ENCODE results near the gene GLMN. TPM values are rescaled to one million over a fixed set of nuclear protein-coding genes. Genes with fewer than 3 reads are reported as not detected.

Gene GLMN
- total and polyA plus RNA-seq, 2 of the 13 experiments (the other 11 are each of a cell fraction or from before 2014, with no cell fraction given): 5.9 to 18.4 TPM

DNA sequence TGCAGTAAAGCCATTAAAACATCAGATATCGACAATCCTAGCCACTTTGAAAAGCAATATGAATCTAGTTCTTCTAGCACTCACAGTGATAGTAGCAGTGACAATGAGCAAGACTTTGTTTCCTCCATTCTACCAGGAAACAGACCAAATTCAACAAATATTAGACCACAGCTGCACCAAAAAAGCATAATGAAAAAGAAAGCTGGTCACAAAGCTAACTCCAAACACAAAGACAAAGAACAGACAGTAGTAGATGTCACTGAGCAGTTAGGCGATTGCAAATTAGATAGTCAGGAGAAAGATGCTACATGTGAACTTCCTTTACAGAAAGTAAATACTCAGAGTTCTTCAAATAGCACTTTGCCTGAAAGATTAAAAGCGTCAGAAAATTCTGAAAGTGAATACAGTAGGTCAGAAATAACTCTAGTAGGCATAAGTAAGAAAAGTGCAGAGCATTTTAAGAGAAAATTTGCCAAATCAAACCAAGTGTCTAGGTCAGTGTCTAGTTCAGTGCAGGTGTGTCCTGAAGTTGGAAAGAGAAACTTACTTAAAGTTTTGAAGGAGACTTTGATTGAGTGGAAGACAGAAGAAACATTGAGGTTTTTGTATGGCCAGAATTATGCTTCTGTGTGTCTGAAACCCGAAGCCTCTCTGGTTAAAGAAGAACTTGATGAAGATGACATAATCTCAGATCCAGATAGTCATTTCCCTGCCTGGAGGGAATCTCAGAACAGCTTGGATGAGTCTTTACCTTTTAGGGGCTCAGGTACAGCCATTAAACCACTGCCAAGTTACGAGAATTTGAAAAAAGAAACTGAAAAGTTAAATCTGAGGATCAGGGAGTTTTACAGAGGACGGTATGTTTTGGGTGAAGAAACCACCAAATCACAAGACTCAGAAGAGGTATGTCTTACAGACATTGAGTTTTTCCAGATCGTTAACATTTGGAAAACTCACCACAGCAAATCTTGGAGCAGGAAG lies 25.0 kb upstream of the GLMN start:
- Histone ChIP-seq H3K27ac (ENCODE audit: extremely low read length, insufficient read depth, low read length) (no peak overlapping the region), H3K4me1 (ENCODE audit: insufficient read depth, low read length) (peaks cover 10% of the 10 kb centered on the region; the same call in 1 of the 2 replicates), H3K9me3 (ENCODE audit: low read length) (no peaks in the 10 kb centered on the region; the same call in 1 of the 2 replicates), H3K4me2 (ENCODE audit: low read depth, low read length) (no peak overlapping the region), H4K20me1 (ENCODE audit: insufficient read depth, low read length) (no peaks in the 10 kb centered on the region), H3K27me3 (ENCODE audit: control insufficient read depth in 1 of 2, insufficient read depth in 2 of 2, low read length in 2 of 2) (no peaks in the 10 kb centered on the region), H3K4me3 (replicated peaks in 1 of 3; ENCODE audit: insufficient read depth in 1 of 3, low read depth in 2 of 3, low read length in 3 of 3) (no peak overlapping the region), H3K79me2 (ENCODE audit: insufficient read depth, low read length) (no peaks in the 10 kb centered on the region), H3K36me3 (replicated peaks in 1 of 2; ENCODE audit: control insufficient read depth in 1 of 2, insufficient read depth in 2 of 2, low read length in 2 of 2) (peaks cover 5 to 15% of the 10 kb centered on the region in 2 experiments; a peak in 4 of 5 replicates), H2AFZ (ENCODE audit: low read length) (no peak overlapping the region), H3K9ac (ENCODE audit: insufficient read depth, low read depth, low read length) (no peak overlapping the region)
- DNase-seq (ENCODE audit: low spot score) (no peak), ATAC-seq (no peak), FAIRE-seq (no peak)
- 99% methylated on average over 7 of the region's 7 CpGs for WGBS (ENCODE audit: low lambda C conversion rate)
- TSS peak; percentile 26 for BruUV-seq (replicated peaks)
- TF ChIP-seq TEAD3 (CRISPR knock-in tag; optimal IDR thresholded peaks at IDR 0.05; ENCODE audit: borderline replicate concordance): no peak
- TF ChIP-seq ZSCAN12 (CRISPR knock-in tag; IDR thresholded peaks at IDR 0.05): no peak
- POLR2A ChIA-PET: no interaction called here
- in situ Hi-C loops (cut with HindIII; ENCODE audit: extremely low pct_ligation_motif_present, low pct_unique_long_range_greater_than_20kb) (no loop called here), intact Hi-C loops (cut with micrococcal nuclease; ENCODE audit: unreplicated experiment) (no loop called here)
- CTCF ChIA-PET (ENCODE audit: low intra/inter-chr PET ratio, low total read pairs): no interaction called here

DNA sequence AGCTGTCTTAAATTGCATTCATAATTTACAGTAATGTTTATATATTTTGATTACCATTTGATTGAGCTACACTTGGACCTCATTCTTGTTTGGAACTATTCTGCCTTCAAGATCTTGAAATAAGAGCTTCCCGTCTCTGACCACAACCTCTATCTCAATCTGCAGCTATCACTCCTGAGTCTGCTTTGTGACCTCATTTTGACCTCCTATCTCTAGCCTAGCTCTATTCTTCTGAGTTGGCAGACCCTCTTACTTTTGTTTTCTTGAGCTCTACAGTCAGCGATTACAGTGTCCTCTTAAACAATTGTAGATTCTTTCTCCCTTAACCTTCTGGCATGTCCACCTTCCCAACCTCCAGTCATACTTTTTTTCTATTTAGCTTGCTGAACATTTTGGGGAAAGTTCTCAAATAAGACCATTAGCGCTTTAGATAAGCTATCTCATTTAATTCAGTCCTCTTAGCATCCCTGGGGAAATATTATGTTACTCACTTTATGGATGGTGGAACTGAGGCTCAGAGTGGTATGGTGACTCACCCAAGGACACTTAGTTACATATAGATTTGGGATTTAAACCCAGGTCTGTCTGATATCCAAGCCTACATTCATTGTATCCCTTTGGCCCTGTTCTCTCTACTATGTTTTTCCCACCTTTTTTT lies 19.2 kb upstream of the GLMN start:
- H3K36me3 ChIP-seq (replicated peaks in 1 of 2; ENCODE audit: control insufficient read depth in 1 of 2, insufficient read depth in 2 of 2, low read length in 2 of 2): peaks cover 0 to 8% of the 10 kb centered on the region in 2 experiments; a peak in 3 of 5 replicates
- 93% methylated on average over 3 of the region's 3 CpGs for WGBS (ENCODE audit: low lambda C conversion rate)
- H3K79me2 ChIP-seq (ENCODE audit: insufficient read depth, low read length): no peaks in the 10 kb centered on the region
- CTCF ChIA-PET (ENCODE audit: low intra/inter-chr PET ratio, low total read pairs): no interaction called here
- no peak overlapping the region for H3K4me3 ChIP-seq (replicated peaks in 1 of 3; ENCODE audit: insufficient read depth in 1 of 3, low read depth in 2 of 3, low read length in 3 of 3)
- POLR2A ChIA-PET: no interaction called here
- H3K9me3 ChIP-seq (ENCODE audit: low read length): no peaks in the 10 kb centered on the region
- H2AFZ ChIP-seq (ENCODE audit: low read length): no peak overlapping the region
- in situ Hi-C loops (cut with HindIII; ENCODE audit: extremely low pct_ligation_motif_present, low pct_unique_long_range_greater_than_20kb) (no loop called here), intact Hi-C loops (cut with micrococcal nuclease; ENCODE audit: unreplicated experiment) (no loop called here)
- no peak for TF ChIP-seq THAP11 (CRISPR knock-in tag; IDR thresholded peaks at IDR 0.05)
- TF ChIP-seq DNMT1 (CRISPR knock-in tag; IDR thresholded peaks at IDR 0.05): no peak
- no peak for TF ChIP-seq ZNF549 (CRISPR knock-in tag; IDR thresholded peaks at IDR 0.05)
- TF ChIP-seq MAFG (CRISPR knock-in tag; IDR thresholded peaks at IDR 0.05): no peak
- TF ChIP-seq, protein P1, sequence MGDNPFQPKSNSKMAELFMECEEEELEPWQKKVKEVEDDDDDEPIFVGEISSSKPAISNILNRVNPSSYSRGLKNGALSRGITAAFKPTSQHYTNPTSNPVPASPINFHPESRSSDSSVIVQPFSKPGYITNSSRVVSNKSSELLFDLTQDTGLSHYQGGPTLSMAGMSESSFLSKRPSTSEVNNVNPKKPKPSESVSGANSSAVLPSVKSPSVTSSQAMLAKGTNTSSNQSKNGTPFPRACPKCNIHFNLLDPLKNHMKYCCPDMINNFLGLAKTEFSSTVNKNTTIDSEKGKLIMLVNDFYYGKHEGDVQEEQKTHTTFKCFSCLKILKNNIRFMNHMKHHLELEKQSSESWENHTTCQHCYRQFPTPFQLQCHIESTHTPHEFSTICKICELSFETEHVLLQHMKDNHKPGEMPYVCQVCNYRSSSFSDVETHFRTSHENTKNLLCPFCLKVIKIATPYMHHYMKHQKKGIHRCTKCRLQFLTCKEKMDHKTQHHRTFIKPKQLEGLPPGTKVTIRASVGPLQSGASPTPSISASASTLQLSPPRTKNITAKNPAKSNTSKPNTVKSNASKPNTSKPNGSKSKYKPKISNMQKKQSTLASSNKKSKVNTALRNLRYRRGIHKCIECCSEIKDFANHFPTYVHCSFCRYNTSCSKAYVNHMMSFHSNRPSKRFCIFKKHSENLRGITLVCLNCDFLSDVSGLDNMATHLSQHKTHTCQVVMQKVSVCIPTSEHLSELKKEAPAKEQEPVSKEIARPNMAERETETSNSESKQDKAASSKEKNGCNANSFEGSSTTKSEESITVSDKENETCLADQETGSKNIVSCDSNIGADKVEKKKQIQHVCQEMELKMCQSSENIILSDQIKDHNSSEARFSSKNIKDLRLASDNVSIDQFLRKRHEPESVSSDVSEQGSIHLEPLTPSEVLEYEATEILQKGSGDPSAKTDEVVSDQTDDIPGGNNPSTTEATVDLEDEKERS (CRISPR knock-in tag; IDR thresholded peaks at IDR 0.05): no peak
- no peak for TF ChIP-seq STAT5B (CRISPR knock-in tag; IDR thresholded peaks at IDR 0.05)
- no peak for TF ChIP-seq NFYB (CRISPR knock-in tag; IDR thresholded peaks at IDR 0.05)
- TF ChIP-seq NPAS2 (CRISPR knock-in tag; IDR thresholded peaks at IDR 0.05; ENCODE audit: borderline replicate concordance): no peak
- TF ChIP-seq ZNF615 (CRISPR knock-in tag; IDR thresholded peaks at IDR 0.05; ENCODE audit: borderline replicate concordance): no peak
- no peak for TF ChIP-seq HOXD1 (CRISPR knock-in tag; IDR thresholded peaks at IDR 0.05)
- no peak for TF ChIP-seq MED1 (CRISPR knock-in tag; IDR thresholded peaks at IDR 0.05)
- H3K4me1 ChIP-seq (ENCODE audit: insufficient read depth, low read length): no peaks in the 10 kb centered on the region
- H4K20me1 ChIP-seq (ENCODE audit: insufficient read depth, low read length): no peaks in the 10 kb centered on the region
- BruUV-seq (replicated peaks): no TSS peak
- no peak overlapping the region for H3K27ac ChIP-seq (ENCODE audit: extremely low read length, insufficient read depth, low read length)
- H3K27me3 ChIP-seq (ENCODE audit: control insufficient read depth in 1 of 2, insufficient read depth in 2 of 2, low read length in 2 of 2): no peaks in the 10 kb centered on the region
- FAIRE-seq (no peak), DNase-seq (ENCODE audit: low spot score) (no peak), ATAC-seq (no peak)
- no peak overlapping the region for H3K9ac ChIP-seq (ENCODE audit: insufficient read depth, low read depth, low read length)
- no peak overlapping the region for H3K4me2 ChIP-seq (ENCODE audit: low read depth, low read length)
